Gastroesophageal sphincter (tissue), 4 donors: Measurements from ENCODE around the gene SCLY. TPM values are rescaled to one million over a fixed set of nuclear protein-coding genes. Genes with fewer than 3 reads are reported as not detected.

Source experiments
- ATAC-seq: fragments of 150-250 bp; one replicate; pipeline ENCODE4 v1.9.1; 2016; ENCODE audit warnings: mild to moderate bottlenecking, moderate library complexity
- H3K27ac ChIP-seq, 4 donors: fragments of 200-600 bp; sonication (generic) in 3 of 4; 1 replicate in 3 of 4; 2 replicates in 1 of 4; pipeline ENCODE4 v1.5.1; 2016 to 2019
- H3K27me3 ChIP-seq: fragments of 200-600 bp; sonication (generic); one replicate; pipeline ENCODE4 v1.5.1; 2019
- H3K36me3 ChIP-seq, 2 donors: fragments of 200-600 bp; sonication (generic); one replicate each; pipeline ENCODE4 v1.5.1; 2019; ENCODE audit warnings: control low read depth in 1 of 2
- H3K4me1 ChIP-seq, 3 donors: fragments of 200-600 bp; sonication (generic); 1 replicate in 2 of 3; 2 replicates in 1 of 3; pipeline ENCODE4 v1.5.1; 2016 to 2019; ENCODE audit warnings: control low read depth in 2 of 3
- H3K4me3 ChIP-seq, 2 donors: fragments of 200-600 bp; sonication (generic); one replicate each; pipeline ENCODE4 v1.5.1; 2019; ENCODE audit warnings: mild to moderate bottlenecking in 1 of 2, moderate library complexity in 1 of 2
- H3K9me3 ChIP-seq, 3 donors: fragments of 200-600 bp; sonication (generic); one replicate each; pipeline ENCODE4 v1.5.1; 2017 to 2019; ENCODE audit warnings: control low read depth in 2 of 3
- CTCF ChIP-seq, 4 experiments: fragments of 200-600 bp in 2 of 4; fragments of 450-650 bp in 2 of 4; sonication (generic) in 1 of 4; IDR thresholded peaks; one replicate each; pipeline ENCODE4 v1.5.1; 2017 to 2019; ENCODE audit warnings: antibody characterized with exemption in 4 of 4, mild to moderate bottlenecking in 2 of 4, moderate library complexity in 2 of 4
- EP300 ChIP-seq: sonication (generic); formaldehyde crosslinking; IDR thresholded peaks from one replicate; pipeline ENCODE4 v1.6.1; 2017; ENCODE audit warnings: antibody characterized with exemption, mild to moderate bottlenecking
- POLR2A ChIP-seq, 2 donors: fragments of 450-650 bp; IDR thresholded peaks; one replicate each; pipeline ENCODE4 v1.6.1; 2017; ENCODE audit warnings: antibody characterized with exemption in 2 of 2, mild to moderate bottlenecking in 2 of 2, moderate library complexity in 1 of 2
- POLR2AphosphoS5 ChIP-seq: sonication (generic); formaldehyde crosslinking; IDR thresholded peaks from one replicate; pipeline ENCODE4 v1.6.1; 2017; ENCODE audit warnings: antibody characterized with exemption
- WGBS, 2 donors: methylation state at CpG; one replicate each; pipeline ENCODE4 v1.1.5; 2018; ENCODE audit warnings: low coverage in 1 of 2; 5-methylcytosine and 5-hydroxymethylcytosine counted together
- total RNA-seq, 4 donors: library from RNA; depleted of rRNA; stranded (reverse); fragments of >200 nt; gene quantifications; one replicate each; pipeline ENCODE4 v1.1.0, GENCODE V29; 2016

Gene SCLY
- total RNA-seq, 4 donors from 2014 or later, result 14.2 to 23.2 (median 16.5) TPM

- TF ChIP-seq EP300, result no peak
- TF ChIP-seq CTCF (IDR thresholded peaks at IDR 0.05), result no peak
- TF ChIP-seq POLR2A (IDR thresholded peaks at IDR 0.05), result no peak
- no peak for TF ChIP-seq POLR2AphosphoS5
- Histone ChIP-seq H3K9me3 (no peaks in the 10 kb centered on the region), H3K36me3 (no peaks in the 10 kb centered on the region), H3K27ac (no peak overlapping the region), H3K4me1 (no peaks in the 10 kb centered on the region), H3K27me3 (peaks cover 8% of the 10 kb centered on the region), H3K4me3 (no peak overlapping the region)
- 91 to 100% methylated on average over 2 to 4 of the region's 18 CpGs for WGBS, 2 donors
- ATAC-seq, result no peak
Measured at GRCh38 chr2:238103465-238104225, 42.8 kb downstream of the SCLY start.

GRCh38 chr2:238104226-238104690 is 43.5 kb downstream of the SCLY start:
- no peaks in the 10 kb centered on the region for H3K36me3 ChIP-seq
- no CpG with 5 or more reads among the region's 14 CpGs for WGBS, 2 donors
- TF ChIP-seq EP300, result no peak
- no peak for TF ChIP-seq POLR2A (IDR thresholded peaks at IDR 0.05)
- TF ChIP-seq POLR2AphosphoS5, result no peak
- no peak for TF ChIP-seq CTCF (IDR thresholded peaks at IDR 0.05)
- no peak overlapping the region for H3K4me3 ChIP-seq
- H3K27me3 ChIP-seq, result peaks cover 8% of the 10 kb centered on the region
- no peaks in the 10 kb centered on the region for H3K4me1 ChIP-seq
- H3K27ac ChIP-seq, result no peak overlapping the region
- H3K9me3 ChIP-seq, result no peaks in the 10 kb centered on the region
- ATAC-seq, result no peak

- no peak for ATAC-seq
- H3K36me3 ChIP-seq, result no peaks in the 10 kb centered on the region
- H3K4me1 ChIP-seq, result no peaks in the 10 kb centered on the region
- no peak for TF ChIP-seq POLR2A (IDR thresholded peaks at IDR 0.05)
- no peak for TF ChIP-seq CTCF (IDR thresholded peaks at IDR 0.05)
- TF ChIP-seq POLR2AphosphoS5, result no peak
- no peak for TF ChIP-seq EP300
- H3K9me3 ChIP-seq, result no peaks in the 10 kb centered on the region
- whole genome bisulfite sequencing, 2 donors, result 80% methylated on average over 2 of the region's 21 CpGs; no CpG with 5 or more reads in 1 of the 2 donors
- H3K27me3 ChIP-seq, result peaks cover 8% of the 10 kb centered on the region
- no peak overlapping the region for H3K27ac ChIP-seq
- no peak overlapping the region for H3K4me3 ChIP-seq
Measured at GRCh38 chr2:238104691-238105371, 44.0 kb downstream of the SCLY start.

- no peaks in the 10 kb centered on the region for H3K4me1 ChIP-seq
- ATAC-seq, result no peak
- no CpG with 5 or more reads among the region's 28 CpGs for WGBS, 2 donors
- H3K9me3 ChIP-seq, result no peaks in the 10 kb centered on the region
- H3K4me3 ChIP-seq, result no peak overlapping the region
- H3K27me3 ChIP-seq, result peaks cover 8% of the 10 kb centered on the region
- TF ChIP-seq POLR2AphosphoS5, result no peak
- TF ChIP-seq EP300, result no peak
- no peak for TF ChIP-seq POLR2A (IDR thresholded peaks at IDR 0.05)
- no peak for TF ChIP-seq CTCF (IDR thresholded peaks at IDR 0.05)
- H3K36me3 ChIP-seq, result no peaks in the 10 kb centered on the region
- H3K27ac ChIP-seq, result no peak overlapping the region
Measured at GRCh38 chr2:238105506-238106338, 44.9 kb downstream of the SCLY start.
